NCI-H2196 treated with DMSO at 0.1 percent for 48 hours (cell line): ENCODE data around the gene TBC1D22A.
"Not testable (repeated sequence)": the region's sequence is repeated elsewhere in the genome, so short reads cannot be mapped to it uniquely, and the experiment has no call there.

Experiments used
- DNase-seq: peaks from one replicate; lab custom pipeline; 2025; ENCODE audit not compliant: unreplicated experiment; lab: John Stamatoyannopoulos, UW

The TBC1D22A gene

GRCh38 chr22:47111626-47112581, 349.5 kb downstream of the TBC1D22A start:
- DNase-seq = no peak

DNA sequence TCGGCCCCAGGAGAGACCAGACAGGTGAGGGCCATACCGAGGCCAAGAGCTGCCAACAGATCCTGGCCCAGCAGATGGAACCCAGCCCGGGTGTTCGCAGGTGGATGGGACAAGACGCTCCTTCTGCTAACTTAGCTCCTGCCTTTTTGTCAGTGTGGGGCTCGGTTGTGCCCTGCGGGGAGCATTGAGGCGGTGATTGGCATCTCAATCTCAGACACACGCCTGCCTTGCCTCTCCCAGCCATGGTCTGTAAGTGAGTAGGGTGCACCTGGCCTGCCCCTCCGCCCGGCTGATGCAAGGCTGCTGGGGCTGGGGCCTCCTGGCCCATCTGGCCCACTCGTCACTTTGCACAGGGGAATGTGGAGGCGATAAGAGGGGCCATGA, 350.1 kb downstream of the TBC1D22A start:
- DNase-seq = no peak

GRCh38 chr22:47112994-47113852, 350.8 kb downstream of the TBC1D22A start:
- no peak for DNase-seq

- no peak for DNase-seq
These were observed 351.5 kb downstream of the TBC1D22A start for GRCh38 chr22:47113853-47114415.

- no peak for DNase-seq
These were observed 352.5 kb downstream of the TBC1D22A start for GRCh38 chr22:47114813-47115517.

GRCh38 chr22:47115518-47115890, 353.1 kb downstream of the TBC1D22A start:
- no peak for DNase-seq

DNA sequence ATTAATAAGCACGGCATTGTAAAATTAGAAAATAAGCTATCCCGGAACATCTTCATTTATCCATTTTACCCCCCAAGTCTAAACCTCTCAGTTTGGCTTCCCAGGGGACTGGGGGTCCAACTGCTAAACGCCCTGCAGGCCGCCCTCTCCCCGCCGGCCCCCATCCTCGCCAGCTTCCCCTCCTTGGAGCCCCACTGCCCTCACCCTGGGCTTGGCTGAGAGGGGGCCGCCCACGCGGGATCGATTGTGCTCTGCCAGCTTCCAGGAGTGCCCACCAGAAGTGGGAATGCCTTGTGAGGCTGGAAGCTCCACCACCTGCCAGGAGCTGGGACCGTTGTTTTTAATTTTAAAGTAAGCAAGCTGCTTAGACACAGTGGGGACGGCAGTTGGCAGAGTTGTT, 353.5 kb downstream of the TBC1D22A start:
- no peak for DNase-seq

GRCh38 chr22:47116426-47117341, 354.2 kb downstream of the TBC1D22A start:
- no peak for DNase-seq

GRCh38 chr22:47117442-47117841, 355.0 kb downstream of the TBC1D22A start:
- DNase-seq = not testable (repeated sequence)

GRCh38 chr22:47119181-47119580, 356.7 kb downstream of the TBC1D22A start:
- DNase-seq = no peak

DNA sequence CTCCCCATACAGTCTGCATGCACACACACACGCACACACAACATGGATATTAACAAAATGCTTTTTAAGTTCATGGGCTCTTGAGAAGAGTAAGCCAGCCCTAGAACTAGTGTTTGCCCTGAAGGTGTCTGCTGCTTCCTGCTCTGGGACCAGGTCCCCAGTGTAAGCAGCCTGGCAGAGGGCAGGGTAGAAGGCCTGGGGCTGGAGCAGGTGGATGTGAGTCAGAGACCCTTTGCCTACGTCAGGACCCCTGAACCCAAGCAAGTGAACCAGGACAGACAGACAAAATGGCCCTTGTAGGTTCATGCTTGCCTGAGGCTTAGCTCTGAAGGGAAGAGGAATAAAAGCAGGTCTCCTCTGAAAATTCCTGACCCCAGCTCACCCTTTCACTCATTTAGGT, 357.9 kb downstream of the TBC1D22A start:
- DNase-seq = no peak

- DNase-seq = no peak
These were observed 359.3 kb downstream of the TBC1D22A start for GRCh38 chr22:47121791-47122190.

DNA sequence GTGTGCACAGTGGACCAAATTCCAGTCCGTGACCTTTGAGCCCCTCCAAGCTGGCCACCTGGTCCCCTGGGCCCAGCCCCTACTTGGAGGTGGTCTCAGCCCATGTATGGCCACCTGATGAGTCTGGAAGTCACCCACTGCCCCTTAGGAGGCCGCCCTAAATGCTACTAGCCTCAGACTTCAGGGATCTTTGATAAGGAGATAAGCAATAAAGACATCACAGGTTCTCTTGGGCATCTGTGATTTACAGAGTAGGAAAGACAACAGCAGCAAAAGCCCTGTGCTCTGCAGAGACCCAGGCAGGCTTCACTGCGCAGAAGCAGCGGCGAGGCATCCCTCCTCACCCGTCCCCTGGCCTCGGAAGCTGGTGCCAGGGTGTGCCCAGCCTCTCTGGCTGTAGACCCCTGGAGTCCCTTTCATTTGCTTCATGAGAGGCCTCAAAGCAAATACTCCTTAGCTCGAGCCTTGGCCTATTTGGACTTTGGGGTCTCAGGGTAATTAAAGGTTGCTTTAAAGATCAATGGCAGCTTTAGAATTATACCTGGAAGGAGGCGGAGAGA, 360.1 kb downstream of the TBC1D22A start:
- no peak for DNase-seq

GRCh38 chr22:47123006-47123826, 360.8 kb downstream of the TBC1D22A start:
- no peak for DNase-seq

- no peak for DNase-seq
These were observed 361.5 kb downstream of the TBC1D22A start for GRCh38 chr22:47123827-47124442.

DNA sequence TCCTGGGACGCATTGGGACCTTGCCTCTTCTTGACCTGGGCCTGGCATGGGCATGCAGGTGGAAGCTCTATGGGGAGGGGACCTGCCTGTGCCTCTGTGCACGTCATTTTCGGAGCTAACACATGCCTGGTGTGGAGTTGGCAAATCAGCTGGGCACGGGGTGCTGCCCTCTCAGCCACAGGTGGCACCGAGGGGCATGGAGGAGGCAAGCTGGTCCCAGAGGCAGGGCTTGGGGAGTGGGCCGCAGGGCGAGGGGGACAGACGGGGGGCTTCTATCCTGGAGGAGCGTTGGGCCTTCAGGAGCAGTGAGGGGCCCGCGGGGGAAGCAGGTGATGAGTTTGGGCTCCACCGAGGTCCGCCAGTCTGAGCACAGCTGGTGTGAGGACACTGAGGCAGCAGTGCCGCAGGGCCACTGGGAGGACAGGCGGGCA, 362.0 kb downstream of the TBC1D22A start:
- DNase-seq = no peak

- DNase-seq = no peak
These were observed 362.5 kb downstream of the TBC1D22A start for GRCh38 chr22:47124961-47125360.

GRCh38 chr22:47125603-47126002, 363.2 kb downstream of the TBC1D22A start:
- DNase-seq = no peak
